Ureter (tissue), 1 donor: ENCODE data around the gene POLR2E. TPM values are rescaled to one million over a fixed set of nuclear protein-coding genes. Genes with fewer than 3 reads are reported as not detected.

Experiments used
- DNase-seq: peaks from one replicate; pipeline ENCODE4 v3.0.0-alpha.2; 2020; ENCODE audit warnings: low spot score
- total RNA-seq: library from RNA; stranded (reverse); gene quantifications from one replicate; pipeline ENCODE4 v1.2.4, GENCODE V29; 2023
- donor health status: DM: yes; HTN: yes; CAD: no.

Gene POLR2E
- total RNA-seq, 1 donor from 2014 or later = 138 TPM

DNA sequence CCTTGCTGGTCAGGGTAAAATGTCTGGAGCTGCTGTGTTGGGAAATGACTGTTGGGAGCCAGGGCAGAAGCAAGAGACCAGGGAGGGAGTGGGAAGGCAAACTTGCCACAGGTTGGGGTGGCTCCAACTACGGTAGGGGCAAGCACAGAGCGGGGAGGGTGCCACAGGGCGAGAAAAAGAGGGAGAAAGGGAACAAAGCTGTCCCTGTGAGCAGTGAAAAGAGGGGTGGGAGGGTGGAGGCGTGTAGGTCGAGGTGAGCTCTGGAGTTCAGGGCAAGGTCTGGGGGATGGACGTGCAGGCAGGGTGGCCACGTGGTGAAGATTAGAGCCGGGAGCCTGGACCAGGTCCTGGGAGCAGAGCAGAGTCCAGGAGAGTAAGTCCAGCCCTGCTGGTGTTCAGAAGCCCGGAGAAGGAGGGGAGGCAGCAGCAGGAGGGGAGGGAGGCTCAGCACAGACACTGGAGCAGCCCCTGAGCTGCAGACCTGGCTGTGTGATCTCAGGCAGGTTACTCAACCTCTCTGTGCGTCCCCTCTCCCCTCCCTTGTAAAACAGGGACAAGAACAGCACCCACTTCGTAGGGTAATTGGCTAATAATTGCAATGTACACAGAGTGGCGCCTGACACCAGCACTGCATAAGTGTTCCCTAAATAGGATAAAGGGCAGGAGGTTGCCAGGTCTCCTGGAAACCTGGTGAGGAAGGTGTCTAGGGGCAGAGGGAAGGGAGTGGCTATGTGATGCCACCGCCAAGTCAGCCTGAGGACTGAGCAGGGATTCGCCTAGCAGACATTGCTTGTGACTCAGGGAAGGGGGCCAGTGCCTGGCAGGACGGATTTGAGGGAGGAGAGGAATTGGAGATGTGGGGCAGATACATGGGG is 3.2 kb upstream of the POLR2E start:
- no peak for DNase-seq

GRCh38 chr19:1097810-1098176 is 2.6 kb upstream of the POLR2E start:
- DNase-seq = no peak

GRCh38 chr19:1094655-1094977 is 559 bp downstream of the POLR2E start:
- no peak for DNase-seq

- no peak for DNase-seq
These were observed 1.2 kb downstream of the POLR2E start for GRCh38 chr19:1093811-1094553.

DNA sequence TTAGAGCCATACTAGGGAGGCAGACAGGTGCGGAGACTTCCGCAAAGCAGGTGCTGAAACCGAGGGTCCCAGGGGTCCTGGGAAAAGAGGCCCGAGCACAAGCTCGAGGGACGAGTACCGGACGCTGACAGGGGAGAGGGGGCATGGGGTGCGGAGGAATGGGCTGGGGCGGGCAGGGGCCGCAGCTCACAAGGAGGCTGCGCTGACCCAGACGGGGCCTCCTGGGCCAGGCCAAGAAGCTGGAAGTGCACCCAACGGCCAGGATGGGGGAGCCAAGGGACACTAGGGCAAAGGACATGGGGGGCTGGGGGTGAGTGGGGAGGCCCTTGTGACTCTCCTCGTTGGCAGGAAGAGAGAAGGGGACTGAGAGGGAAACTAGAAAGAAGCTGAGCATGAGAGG is 1.8 kb downstream of the POLR2E start:
- DNase-seq = no peak

DNA sequence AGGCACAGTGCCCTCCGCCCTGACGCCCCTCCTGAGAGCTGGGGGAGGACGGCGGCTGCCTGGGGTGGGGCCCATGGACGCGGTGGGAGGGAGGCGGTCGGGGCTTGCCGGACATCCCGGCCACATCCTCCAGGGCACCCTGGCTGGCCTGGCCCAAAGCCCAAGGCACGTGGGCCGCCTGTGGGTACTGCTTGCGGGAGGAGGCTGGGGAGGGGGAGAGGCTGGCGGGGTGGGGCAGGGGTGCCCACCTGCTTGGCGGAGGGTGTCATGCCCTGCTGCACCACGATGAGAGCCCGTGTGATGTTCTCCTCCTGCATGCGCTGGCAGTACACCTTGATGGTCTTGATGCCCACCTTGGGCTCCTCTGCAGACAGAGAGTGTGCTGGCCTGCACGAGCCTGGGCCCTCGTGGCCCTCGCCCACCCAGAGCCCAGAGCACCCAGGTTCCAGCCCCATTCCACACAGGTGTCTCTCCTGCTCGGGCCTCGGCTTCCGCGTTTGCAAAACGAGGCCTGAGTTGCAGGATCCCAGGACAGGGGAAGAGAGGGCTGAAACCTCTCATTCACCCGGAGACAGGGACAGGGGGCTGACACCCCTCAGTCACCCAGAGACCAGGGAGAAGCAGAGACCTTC is 3.5 kb downstream of the POLR2E start:
- no peak for DNase-seq

DNA sequence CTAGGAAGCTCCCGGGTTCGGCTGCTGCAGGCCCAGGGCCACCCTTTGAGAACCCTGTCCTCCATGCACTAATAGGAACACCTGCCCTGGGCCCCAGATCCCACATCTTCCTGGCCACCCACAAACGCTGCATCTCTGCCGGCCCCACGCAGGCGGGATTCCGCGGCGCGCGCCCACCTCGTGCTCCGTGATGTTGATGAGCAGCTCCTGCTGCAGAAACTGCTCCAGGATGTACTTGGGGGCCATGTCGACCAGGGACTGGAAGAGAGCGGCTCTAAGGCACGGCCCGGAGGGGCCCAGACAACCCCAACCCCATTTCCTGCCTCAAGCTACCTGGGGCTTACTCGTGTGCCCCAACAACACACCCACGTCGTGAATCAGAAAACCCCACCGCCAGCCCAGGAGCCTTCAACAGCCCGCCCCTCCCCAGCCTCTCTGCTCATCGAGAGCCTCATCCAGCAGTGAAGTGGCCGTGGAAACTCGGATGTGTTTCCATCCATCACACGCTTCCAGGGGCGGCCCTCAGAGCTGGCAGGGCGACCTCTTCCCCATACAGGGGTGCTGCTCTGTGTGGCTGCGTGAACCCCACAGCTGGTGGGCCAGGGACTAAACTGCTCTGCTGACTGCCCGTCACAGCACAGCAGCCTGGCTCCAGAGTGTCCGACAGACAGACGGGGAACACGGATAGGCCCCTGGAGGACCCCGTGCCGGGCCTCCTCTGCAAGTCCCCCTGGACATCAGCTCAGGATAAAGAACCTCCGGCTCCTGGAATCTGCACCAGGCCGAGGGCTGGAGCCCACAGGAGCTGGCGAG is 4.2 kb downstream of the POLR2E start:
- no peak for DNase-seq

DNA sequence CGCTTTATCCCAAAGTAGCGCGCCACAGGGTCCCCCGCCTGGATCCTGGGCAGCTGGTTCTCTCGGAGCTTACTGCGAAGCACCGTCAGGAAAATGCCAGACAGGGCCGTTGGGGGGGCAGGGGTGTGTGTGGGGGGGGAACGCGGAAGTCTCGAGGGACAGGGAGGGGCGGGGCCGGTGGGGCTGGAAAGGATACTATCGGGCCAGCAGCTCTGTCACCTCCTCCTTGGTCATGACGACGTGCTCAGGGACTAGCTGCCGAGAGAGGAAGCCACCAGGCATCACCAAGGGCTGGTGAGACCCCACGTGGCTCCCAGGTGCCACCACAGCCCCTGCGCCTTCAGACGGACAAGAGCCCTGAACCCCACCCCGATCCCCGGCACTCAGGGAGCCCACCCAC is 5.3 kb downstream of the POLR2E start:
- DNase-seq = no peak

DNA sequence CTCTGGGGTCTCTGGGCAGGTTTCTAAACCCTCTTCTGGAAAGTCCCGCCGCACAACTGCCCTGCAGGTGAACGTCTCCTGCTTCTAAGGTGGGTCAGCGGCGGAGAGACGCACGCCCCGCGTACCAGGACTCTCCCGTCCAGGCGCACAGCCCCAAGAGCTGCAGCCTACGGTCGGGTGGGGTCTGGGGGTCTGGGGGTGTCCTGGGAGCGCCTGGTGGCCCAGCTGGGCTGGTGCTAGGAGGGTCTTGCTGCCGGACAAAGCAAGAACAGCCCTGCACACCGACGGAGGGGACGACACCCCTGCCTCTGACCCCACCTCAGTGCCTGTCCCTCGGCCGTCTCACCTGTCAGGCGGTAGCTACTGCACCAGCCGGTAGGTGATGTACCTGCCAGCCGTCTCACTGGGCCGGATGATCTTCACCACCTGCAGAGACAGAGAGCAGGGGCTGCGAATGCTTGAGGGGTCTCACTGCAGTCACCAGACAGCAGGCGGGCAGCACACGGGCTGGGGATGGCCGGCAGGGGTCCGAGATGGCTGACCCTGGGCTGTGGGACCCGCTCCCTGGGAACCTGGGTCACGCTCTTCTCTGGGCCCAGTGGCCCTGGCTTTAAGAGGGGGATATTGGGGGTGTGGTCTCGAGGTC is 5.9 kb downstream of the POLR2E start:
- no peak for DNase-seq

DNA sequence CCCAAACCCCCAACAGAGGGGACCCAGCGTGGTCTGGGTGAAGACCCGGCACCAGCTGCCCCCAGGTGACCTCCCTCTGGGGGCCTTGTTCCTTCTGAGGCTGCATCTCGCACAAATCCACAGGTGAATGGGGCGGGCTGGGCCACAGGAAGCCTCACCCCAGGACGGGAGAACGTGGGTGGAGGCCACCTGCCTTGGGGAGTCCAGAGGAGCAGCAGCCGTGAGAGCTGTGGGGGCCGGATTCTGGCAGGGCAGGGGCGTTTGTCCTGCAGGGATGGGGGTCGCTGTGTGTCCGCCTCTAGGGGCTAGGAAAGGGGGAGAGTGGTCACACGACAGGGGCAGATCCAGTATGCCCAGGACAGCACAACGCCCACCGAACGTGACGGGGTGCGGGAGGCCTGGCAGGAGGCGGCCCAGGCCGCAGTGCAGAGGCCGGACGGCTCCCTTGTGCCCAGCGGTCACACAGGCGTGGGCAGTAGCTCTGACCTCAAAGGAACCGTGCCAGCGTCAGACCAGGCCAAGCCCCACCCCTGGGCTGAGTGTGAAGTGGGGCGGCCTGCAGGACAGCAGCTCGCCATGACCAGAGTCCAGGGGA is 6.7 kb downstream of the POLR2E start:
- no peak for DNase-seq

GRCh38 chr19:1087813-1088415 is 7.3 kb downstream of the POLR2E start:
- DNase-seq = no peak

DNA sequence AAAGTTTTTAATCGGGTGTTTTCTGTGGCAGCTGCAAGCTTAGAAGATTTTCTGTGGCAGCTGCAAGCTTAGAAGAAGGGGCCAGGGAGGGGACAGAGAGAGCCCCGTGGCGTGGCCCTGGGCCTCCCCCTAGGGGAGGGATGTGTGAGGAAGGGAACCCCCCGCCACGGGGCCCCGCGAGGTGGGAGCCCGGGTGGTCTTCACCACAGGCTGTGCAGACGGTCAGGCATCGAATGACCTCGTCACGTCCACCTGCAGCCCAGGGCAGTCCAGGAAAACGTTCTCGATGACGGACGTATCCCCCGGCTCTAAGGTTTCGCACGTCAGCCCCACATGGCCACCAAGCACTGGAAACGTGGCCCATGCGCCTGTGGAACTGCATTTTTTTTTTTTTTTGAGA is 8.6 kb downstream of the POLR2E start:
- DNase-seq = no peak

GRCh38 chr19:1085676-1086442 is 9.3 kb downstream of the POLR2E start:
- DNase-seq = no peak

DNA sequence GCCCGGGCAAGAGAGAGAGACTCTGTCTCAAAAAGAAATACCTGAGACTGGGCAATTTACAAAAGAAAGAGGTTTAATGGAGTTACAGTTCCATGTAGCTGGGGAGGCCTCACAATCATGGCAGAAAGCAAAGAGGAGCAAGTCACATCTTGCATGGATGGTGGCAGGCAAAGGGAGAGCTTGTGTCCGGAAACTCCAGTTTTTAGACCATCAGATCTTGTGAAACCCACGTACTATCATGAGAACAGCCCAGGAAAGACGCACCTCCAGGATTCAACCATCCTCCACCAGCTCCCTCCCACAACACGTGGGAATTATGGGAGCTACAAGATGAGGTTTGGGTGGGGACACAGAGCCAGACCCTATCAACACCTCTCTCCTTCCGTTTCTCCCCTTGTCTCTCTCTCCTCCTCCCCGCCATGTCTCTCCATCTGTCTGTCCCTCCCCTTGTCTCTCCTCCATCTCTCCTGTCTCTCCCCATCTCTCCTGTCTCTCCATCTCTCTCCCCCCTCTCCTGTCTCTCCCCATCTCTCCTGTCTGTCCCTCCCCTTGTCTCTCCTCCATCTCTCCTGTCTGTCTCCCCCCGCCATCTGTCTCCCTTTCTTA is 10.0 kb downstream of the POLR2E start:
- DNase-seq = no peak

DNA sequence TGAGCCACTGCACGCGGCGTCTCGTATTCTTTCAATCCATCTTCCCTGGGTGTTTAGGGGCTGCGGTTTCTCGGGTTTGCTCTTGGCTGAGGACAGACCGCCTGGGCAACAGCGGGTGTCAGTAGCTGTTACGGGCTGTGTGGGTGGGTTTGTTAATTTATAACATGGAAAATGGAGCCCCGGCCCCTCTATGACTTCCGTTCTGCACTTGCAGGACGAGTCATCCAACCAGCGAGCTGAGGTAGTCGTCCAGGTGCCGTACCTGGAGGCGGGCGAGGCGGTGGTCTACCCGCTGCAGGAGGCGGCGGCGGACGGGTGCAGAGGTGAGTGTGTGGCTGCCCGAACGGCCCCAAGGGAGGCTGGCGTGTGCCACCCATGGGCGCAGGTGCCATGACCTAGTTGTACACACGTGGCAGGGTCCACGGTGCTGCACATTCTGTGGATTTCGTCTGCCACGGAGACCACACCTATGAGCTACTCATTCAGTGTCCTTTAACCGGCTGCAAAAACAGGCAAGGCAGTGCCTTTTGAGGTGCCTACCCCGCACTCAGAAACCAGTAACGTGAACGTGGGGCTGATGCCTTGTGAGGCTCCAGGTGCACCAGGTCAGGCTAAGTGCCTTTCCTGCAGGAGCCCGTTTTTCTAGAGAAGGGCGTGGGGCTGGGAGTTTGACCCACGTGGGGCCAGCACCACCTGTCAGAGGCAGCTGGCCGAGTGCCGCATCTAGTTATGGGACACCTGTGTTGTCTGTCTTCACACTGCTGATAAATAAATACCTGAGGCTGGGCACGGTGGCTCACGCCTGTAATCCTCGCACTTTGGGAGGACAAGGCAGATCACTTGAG is 10.9 kb downstream of the POLR2E start:
- no peak for DNase-seq

- no peak for DNase-seq
These were observed 12.0 kb downstream of the POLR2E start for GRCh38 chr19:1082928-1083816.

DNA sequence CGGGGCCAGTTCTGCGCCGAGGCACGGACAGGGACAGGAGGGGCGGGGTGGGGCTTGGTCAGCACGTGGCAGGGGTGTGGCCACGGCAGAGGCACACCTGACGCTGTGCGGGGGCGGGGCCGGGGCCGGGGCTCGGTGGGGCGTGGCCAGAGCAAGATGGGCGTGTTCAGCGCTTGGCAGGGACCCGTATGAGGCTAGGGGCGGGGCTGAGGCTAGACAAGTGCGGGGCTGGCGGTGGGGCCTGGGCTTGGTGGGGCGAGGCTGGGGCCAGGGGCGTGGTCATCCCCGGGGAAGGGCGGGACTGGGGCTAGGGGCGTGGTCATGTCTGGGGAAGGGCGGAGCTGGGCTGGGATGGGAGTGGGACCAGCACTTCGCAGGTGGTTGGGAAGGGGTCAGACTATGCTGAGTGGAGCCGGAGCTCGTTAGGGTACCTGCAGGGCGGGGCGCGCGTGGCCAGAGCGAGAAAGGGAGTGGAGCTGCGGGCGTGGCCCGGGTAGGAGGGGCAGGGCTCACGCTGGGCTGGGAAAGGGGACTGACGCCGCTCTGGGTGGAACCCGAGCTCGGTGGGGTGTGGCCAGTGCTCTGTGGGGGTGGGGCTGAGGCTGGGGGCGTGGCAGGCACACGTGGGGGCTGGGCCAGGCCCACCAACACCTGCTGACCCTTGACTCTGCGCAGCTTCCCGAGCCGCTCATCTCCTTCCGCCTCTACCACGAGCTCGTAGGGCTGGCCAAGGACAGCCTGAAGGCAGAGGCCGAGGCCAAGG is 12.8 kb downstream of the POLR2E start:
- peak; percentile 88 for DNase-seq
